HG03442 (cell line): ENCODE results near the gene RHPN2.
"Not testable (repeated sequence)": the region's sequence is repeated elsewhere in the genome, so short reads cannot be mapped to it uniquely, and the experiment has no call there.

ENCODE experiments used
- ATAC-seq: cut with Tn5 transposase; IDR thresholded peaks from one replicate; pipeline ENCODE4 v1.9.1; 2021; ENCODE audit warnings: mild to moderate bottlenecking, moderate library complexity; ENCODE audit not compliant: unreplicated experiment

RHPN2 gene

GRCh38 chr19:33032218-33032781 is 32.4 kb downstream of the RHPN2 start:
- no peak for ATAC-seq

GRCh38 chr19:33029746-33030303 is 34.9 kb downstream of the RHPN2 start:
- ATAC-seq: no peak

- not testable (repeated sequence) for ATAC-seq
Measured at GRCh38 chr19:33026602-33027001, 38.1 kb downstream of the RHPN2 start.

- not testable (repeated sequence) for ATAC-seq
Measured at GRCh38 chr19:33025468-33026238, 39.0 kb downstream of the RHPN2 start.

GRCh38 chr19:33024398-33024797 is 40.3 kb downstream of the RHPN2 start:
- no peak for ATAC-seq

- ATAC-seq: no peak
Measured at GRCh38 chr19:33022472-33023116, 42.1 kb downstream of the RHPN2 start.

GRCh38 chr19:33010891-33011290 is 53.8 kb downstream of the RHPN2 start:
- not testable (repeated sequence) for ATAC-seq

- no peak for ATAC-seq
Measured at GRCh38 chr19:33008738-33009137, 56.0 kb downstream of the RHPN2 start.

GRCh38 chr19:33005440-33005839 is 59.2 kb downstream of the RHPN2 start:
- no peak for ATAC-seq

GRCh38 chr19:33003424-33004024 is 61.2 kb downstream of the RHPN2 start:
- ATAC-seq: not testable (repeated sequence)

GRCh38 chr19:33002126-33002865 is 62.4 kb downstream of the RHPN2 start:
- not testable (repeated sequence) for ATAC-seq

GRCh38 chr19:33000910-33001309 is 63.8 kb downstream of the RHPN2 start:
- ATAC-seq: no peak

GRCh38 chr19:33000510-33000909 is 64.2 kb downstream of the RHPN2 start:
- ATAC-seq: no peak

- no peak for ATAC-seq
Measured at GRCh38 chr19:32998722-32999121, 66.0 kb downstream of the RHPN2 start.

GRCh38 chr19:32997716-32998355 is 66.9 kb downstream of the RHPN2 start:
- ATAC-seq: no peak

- ATAC-seq: not testable (repeated sequence)
Measured at GRCh38 chr19:32997061-32997464, 67.6 kb downstream of the RHPN2 start.

- not testable (repeated sequence) for ATAC-seq
Measured at GRCh38 chr19:32995966-32996365, 68.7 kb downstream of the RHPN2 start.

GRCh38 chr19:32988724-32989123 is 76.0 kb downstream of the RHPN2 start:
- ATAC-seq: no peak

GRCh38 chr19:32988254-32988653 is 76.4 kb downstream of the RHPN2 start:
- ATAC-seq: not testable (repeated sequence)

GRCh38 chr19:32982488-32982887 is 82.2 kb downstream of the RHPN2 start:
- not testable (repeated sequence) for ATAC-seq
